ENCODE results near the gene LRIT1.

DNA sequence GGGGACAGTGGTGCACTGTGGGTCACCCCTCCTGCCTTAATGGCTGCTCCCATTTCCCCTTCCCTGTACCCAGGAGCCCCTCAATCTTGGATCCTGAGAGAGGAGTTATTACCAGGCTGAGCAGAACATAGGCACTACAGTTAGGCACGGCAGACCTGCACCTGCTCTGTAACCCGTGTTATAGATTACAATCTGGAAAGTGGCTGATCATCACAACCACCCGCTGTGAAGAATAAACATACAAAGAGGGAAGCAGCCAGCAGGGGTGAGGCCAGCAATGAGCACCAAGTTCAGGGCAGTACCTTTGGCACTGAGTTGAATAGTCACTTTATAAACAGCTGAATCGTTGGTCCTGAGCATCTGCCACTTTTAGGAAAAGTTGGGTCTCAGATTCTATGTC is 45.3 kb downstream of the LRIT1 start:
- TF ChIP-seq POLR2A (IDR thresholded peaks at IDR 0.05; ENCODE audit: borderline replicate concordance, extremely low read depth, insufficient read depth, insufficient read length) = no peak
- no peak for TF ChIP-seq ZNF274 (IDR thresholded peaks at IDR 0.05; ENCODE audit: low read depth, low read length)
- TF ChIP-seq YY1 (IDR thresholded peaks at IDR 0.05; ENCODE audit: extremely low read depth, insufficient replicate concordance, low read depth, low read length) = no peak
- no peak for TF ChIP-seq POLR2AphosphoS5 (IDR thresholded peaks at IDR 0.05; ENCODE audit: low read depth, low read length)
- TF ChIP-seq, protein P1, sequence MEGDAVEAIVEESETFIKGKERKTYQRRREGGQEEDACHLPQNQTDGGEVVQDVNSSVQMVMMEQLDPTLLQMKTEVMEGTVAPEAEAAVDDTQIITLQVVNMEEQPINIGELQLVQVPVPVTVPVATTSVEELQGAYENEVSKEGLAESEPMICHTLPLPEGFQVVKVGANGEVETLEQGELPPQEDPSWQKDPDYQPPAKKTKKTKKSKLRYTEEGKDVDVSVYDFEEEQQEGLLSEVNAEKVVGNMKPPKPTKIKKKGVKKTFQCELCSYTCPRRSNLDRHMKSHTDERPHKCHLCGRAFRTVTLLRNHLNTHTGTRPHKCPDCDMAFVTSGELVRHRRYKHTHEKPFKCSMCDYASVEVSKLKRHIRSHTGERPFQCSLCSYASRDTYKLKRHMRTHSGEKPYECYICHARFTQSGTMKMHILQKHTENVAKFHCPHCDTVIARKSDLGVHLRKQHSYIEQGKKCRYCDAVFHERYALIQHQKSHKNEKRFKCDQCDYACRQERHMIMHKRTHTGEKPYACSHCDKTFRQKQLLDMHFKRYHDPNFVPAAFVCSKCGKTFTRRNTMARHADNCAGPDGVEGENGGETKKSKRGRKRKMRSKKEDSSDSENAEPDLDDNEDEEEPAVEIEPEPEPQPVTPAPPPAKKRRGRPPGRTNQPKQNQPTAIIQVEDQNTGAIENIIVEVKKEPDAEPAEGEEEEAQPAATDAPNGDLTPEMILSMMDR (IDR thresholded peaks at IDR 0.05 in 2 of 3, conservative IDR thresholded peaks at IDR 0.05 in 1 of 3; ENCODE audit: borderline replicate concordance in 1 of 3, insufficient read depth in 1 of 3, low read depth in 2 of 3, low read length in 2 of 3) = no peak
- no peak for TF ChIP-seq CEBPB (IDR thresholded peaks at IDR 0.05; ENCODE audit: low read depth)
- no peak for TF ChIP-seq JUND (IDR thresholded peaks at IDR 0.05)
- no peak for TF ChIP-seq RAD21 (IDR thresholded peaks at IDR 0.05; ENCODE audit: low read depth)
- TF ChIP-seq CBX3 (IDR thresholded peaks at IDR 0.05; ENCODE audit: low read depth) = no peak
- no peak for TF ChIP-seq SRF (IDR thresholded peaks at IDR 0.05; ENCODE audit: low read depth)
- no peak for TF ChIP-seq MAX (IDR thresholded peaks at IDR 0.05)
- TF ChIP-seq ELF1 (IDR thresholded peaks at IDR 0.05; ENCODE audit: borderline replicate concordance, low read depth) = no peak

Data from HCT116 (cell line).